ENCODE measurements around the gene STRA8.

GRCh38 chr7:135232087-135232486, 1.6 kb upstream of the STRA8 start:
- TF ChIP-seq EZH2 (IDR thresholded peaks at IDR 0.05) (no peak), POLR2AphosphoS5 (IDR thresholded peaks at IDR 0.05; ENCODE audit: borderline replicate concordance, low read depth, low read length) (no peak)

All from SK-N-MC (cell line).